WTC11 (cell line): ENCODE data around the gene SIM2.

Experiments used
- JUN ChIP-seq: sonication (generic); formaldehyde crosslinking; IDR thresholded peaks from 2 replicates; pipeline ENCODE4 v1.8.0; 2023; ENCODE audit warnings: mild to moderate bottlenecking, missing genetic modification reagents
- NFYB ChIP-seq: sonication (generic); formaldehyde crosslinking; conservative IDR thresholded peaks from 2 replicates; pipeline ENCODE4 v1.8.0; 2022; ENCODE audit warnings: low read depth, missing genetic modification reagents
- TEAD4 ChIP-seq: sonication (generic); formaldehyde crosslinking; IDR thresholded peaks from 2 replicates; pipeline ENCODE4 v1.8.0; 2022; ENCODE audit warnings: mild to moderate bottlenecking, missing genetic modification reagents
- TF ChIP-seq, protein P1 (sequence below): fragments of 200-600 bp; IDR thresholded peaks from 2 replicates; pipeline ENCODE4 v1.8.0; 2022; ENCODE audit warnings: antibody characterized with exemption
- TF ChIP-seq, protein P2 (sequence below): sonication (generic); formaldehyde crosslinking; conservative IDR thresholded peaks from 2 replicates; pipeline ENCODE4 v1.8.1; 2022; ENCODE audit warnings: mild to moderate bottlenecking, missing genetic modification reagents
- TF ChIP-seq, protein P3 (sequence below): sonication (generic); formaldehyde crosslinking; IDR thresholded peaks from 2 replicates; pipeline ENCODE4 v1.8.0; 2023; ENCODE audit warnings: mild to moderate bottlenecking, missing genetic modification reagents
- TF ChIP-seq, protein P4 (sequence below): sonication (generic); formaldehyde crosslinking; IDR thresholded peaks from 2 replicates; pipeline ENCODE4 v1.8.0; 2022; ENCODE audit warnings: mild to moderate bottlenecking, missing genetic modification reagents
- TF ChIP-seq, protein P5 (sequence below): fragments of 250-450 bp; sonication (Bioruptor Pico); IDR thresholded peaks from 2 replicates; pipeline ENCODE4 v1.9.0; 2021; ENCODE audit warnings: mild to moderate bottlenecking, borderline replicate concordance

DNA sequence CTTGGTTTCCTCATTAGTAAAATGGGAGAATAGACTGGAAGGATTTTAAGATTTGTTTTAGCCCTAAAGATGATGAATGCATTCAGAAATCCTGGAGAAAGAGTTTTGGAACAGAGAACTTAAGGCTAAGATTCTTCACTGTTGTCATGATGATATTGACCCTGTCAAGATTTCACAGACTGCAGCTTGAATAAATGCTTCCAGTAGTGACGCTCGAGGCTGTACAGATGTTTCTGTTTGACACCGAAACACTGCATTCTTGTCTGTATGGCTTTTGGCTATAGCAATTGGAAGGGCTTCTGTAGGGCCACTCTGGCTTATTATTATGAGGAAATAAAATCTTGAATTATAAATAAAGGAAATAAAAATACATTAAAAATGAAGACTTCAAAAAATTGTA lies 25.7 kb downstream of the SIM2 start:
- TF ChIP-seq, protein P1, sequence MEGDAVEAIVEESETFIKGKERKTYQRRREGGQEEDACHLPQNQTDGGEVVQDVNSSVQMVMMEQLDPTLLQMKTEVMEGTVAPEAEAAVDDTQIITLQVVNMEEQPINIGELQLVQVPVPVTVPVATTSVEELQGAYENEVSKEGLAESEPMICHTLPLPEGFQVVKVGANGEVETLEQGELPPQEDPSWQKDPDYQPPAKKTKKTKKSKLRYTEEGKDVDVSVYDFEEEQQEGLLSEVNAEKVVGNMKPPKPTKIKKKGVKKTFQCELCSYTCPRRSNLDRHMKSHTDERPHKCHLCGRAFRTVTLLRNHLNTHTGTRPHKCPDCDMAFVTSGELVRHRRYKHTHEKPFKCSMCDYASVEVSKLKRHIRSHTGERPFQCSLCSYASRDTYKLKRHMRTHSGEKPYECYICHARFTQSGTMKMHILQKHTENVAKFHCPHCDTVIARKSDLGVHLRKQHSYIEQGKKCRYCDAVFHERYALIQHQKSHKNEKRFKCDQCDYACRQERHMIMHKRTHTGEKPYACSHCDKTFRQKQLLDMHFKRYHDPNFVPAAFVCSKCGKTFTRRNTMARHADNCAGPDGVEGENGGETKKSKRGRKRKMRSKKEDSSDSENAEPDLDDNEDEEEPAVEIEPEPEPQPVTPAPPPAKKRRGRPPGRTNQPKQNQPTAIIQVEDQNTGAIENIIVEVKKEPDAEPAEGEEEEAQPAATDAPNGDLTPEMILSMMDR: no peak
- TF ChIP-seq JUN: no peak
- no peak for TF ChIP-seq TEAD4
- TF ChIP-seq, protein P2, sequence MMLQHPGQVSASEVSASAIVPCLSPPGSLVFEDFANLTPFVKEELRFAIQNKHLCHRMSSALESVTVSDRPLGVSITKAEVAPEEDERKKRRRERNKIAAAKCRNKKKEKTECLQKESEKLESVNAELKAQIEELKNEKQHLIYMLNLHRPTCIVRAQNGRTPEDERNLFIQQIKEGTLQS (CRISPR knock-in tag): no peak
- TF ChIP-seq, protein P3, sequence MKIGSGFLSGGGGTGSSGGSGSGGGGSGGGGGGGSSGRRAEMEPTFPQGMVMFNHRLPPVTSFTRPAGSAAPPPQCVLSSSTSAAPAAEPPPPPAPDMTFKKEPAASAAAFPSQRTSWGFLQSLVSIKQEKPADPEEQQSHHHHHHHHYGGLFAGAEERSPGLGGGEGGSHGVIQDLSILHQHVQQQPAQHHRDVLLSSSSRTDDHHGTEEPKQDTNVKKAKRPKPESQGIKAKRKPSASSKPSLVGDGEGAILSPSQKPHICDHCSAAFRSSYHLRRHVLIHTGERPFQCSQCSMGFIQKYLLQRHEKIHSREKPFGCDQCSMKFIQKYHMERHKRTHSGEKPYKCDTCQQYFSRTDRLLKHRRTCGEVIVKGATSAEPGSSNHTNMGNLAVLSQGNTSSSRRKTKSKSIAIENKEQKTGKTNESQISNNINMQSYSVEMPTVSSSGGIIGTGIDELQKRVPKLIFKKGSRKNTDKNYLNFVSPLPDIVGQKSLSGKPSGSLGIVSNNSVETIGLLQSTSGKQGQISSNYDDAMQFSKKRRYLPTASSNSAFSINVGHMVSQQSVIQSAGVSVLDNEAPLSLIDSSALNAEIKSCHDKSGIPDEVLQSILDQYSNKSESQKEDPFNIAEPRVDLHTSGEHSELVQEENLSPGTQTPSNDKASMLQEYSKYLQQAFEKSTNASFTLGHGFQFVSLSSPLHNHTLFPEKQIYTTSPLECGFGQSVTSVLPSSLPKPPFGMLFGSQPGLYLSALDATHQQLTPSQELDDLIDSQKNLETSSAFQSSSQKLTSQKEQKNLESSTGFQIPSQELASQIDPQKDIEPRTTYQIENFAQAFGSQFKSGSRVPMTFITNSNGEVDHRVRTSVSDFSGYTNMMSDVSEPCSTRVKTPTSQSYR: no peak
- no peak for TF ChIP-seq NFYB (CRISPR knock-in tag)
- TF ChIP-seq, protein P4, sequence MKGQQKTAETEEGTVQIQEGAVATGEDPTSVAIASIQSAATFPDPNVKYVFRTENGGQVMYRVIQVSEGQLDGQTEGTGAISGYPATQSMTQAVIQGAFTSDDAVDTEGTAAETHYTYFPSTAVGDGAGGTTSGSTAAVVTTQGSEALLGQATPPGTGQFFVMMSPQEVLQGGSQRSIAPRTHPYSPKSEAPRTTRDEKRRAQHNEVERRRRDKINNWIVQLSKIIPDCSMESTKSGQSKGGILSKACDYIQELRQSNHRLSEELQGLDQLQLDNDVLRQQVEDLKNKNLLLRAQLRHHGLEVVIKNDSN: no peak
- TF ChIP-seq, protein P5, sequence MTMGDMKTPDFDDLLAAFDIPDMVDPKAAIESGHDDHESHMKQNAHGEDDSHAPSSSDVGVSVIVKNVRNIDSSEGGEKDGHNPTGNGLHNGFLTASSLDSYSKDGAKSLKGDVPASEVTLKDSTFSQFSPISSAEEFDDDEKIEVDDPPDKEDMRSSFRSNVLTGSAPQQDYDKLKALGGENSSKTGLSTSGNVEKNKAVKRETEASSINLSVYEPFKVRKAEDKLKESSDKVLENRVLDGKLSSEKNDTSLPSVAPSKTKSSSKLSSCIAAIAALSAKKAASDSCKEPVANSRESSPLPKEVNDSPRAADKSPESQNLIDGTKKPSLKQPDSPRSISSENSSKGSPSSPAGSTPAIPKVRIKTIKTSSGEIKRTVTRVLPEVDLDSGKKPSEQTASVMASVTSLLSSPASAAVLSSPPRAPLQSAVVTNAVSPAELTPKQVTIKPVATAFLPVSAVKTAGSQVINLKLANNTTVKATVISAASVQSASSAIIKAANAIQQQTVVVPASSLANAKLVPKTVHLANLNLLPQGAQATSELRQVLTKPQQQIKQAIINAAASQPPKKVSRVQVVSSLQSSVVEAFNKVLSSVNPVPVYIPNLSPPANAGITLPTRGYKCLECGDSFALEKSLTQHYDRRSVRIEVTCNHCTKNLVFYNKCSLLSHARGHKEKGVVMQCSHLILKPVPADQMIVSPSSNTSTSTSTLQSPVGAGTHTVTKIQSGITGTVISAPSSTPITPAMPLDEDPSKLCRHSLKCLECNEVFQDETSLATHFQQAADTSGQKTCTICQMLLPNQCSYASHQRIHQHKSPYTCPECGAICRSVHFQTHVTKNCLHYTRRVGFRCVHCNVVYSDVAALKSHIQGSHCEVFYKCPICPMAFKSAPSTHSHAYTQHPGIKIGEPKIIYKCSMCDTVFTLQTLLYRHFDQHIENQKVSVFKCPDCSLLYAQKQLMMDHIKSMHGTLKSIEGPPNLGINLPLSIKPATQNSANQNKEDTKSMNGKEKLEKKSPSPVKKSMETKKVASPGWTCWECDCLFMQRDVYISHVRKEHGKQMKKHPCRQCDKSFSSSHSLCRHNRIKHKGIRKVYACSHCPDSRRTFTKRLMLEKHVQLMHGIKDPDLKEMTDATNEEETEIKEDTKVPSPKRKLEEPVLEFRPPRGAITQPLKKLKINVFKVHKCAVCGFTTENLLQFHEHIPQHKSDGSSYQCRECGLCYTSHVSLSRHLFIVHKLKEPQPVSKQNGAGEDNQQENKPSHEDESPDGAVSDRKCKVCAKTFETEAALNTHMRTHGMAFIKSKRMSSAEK (CRISPR knock-in tag): no peak
